Right atrium auricular region (tissue), 2 donors: ENCODE data around the gene CATSPER3. TPM values are rescaled to one million over a fixed set of nuclear protein-coding genes. Genes with fewer than 3 reads are reported as not detected.

ENCODE experiments used
- DNase-seq: peaks from one replicate; pipeline ENCODE4 v3.0.0-alpha.2; 2019; ENCODE audit warnings: low spot score
- H3K27ac ChIP-seq, 2 donors: fragments of 200-600 bp; sonication (generic); 1 replicate in 1 of 2; 2 replicates in 1 of 2; pipeline ENCODE4 v1.5.1; 2016 to 2019
- H3K27me3 ChIP-seq, 2 donors: fragments of 200-600 bp; sonication (generic); one replicate each; pipeline versions ENCODE4 v1.5.1 to v1.6.0; 2017 to 2019
- H3K36me3 ChIP-seq: fragments of 200-600 bp; sonication (generic); one replicate; pipeline ENCODE4 v1.5.1; 2016
- H3K4me1 ChIP-seq, 2 donors: fragments of 200-600 bp; sonication (generic); one replicate each; pipeline versions ENCODE4 v1.5.1 to v1.6.0; 2017 to 2019
- H3K4me3 ChIP-seq, 2 donors: fragments of 200-600 bp; sonication (generic); 1 replicate in 1 of 2; 2 replicates in 1 of 2; pipeline ENCODE4 v1.5.1; 2017 to 2019; ENCODE audit warnings: mild to moderate bottlenecking in 1 of 2, moderate library complexity in 1 of 2
- H3K9me3 ChIP-seq, 2 donors: fragments of 200-600 bp; sonication (generic); one replicate each; pipeline ENCODE4 v1.5.1; 2019
- microRNA counts, 2 donors: library from miRNA; unstranded; fragments of <30 nt; microRNA quantifications; one replicate each; lab custom pipeline; 2016 to 2017
- microRNA-seq, 2 donors: library from miRNA; unstranded; fragments of <30 nt; microRNA quantifications; one replicate each; pipeline ENCODE4, GENCODE V29; 2016 to 2017; ENCODE audit warnings: borderline number of aligned reads in 2 of 2, borderline replicate concordance in 1 of 2
- total RNA-seq, 2 donors: library from RNA; depleted of rRNA; stranded (reverse); fragments of >200 nt; gene quantifications; one replicate each; pipeline ENCODE4 v1.1.0, GENCODE V29; 2016
- TF ChIP-seq, protein P1 (sequence below), 2 donors: fragments of 200-600 bp; sonication (generic); IDR thresholded peaks; one replicate each; pipeline ENCODE4 v1.5.1; 2019; ENCODE audit warnings: antibody characterized with exemption in 2 of 2

CATSPER3 gene
- total RNA-seq, 2 donors from 2014 or later, result 0.39 to 0.44 TPM

DNA sequence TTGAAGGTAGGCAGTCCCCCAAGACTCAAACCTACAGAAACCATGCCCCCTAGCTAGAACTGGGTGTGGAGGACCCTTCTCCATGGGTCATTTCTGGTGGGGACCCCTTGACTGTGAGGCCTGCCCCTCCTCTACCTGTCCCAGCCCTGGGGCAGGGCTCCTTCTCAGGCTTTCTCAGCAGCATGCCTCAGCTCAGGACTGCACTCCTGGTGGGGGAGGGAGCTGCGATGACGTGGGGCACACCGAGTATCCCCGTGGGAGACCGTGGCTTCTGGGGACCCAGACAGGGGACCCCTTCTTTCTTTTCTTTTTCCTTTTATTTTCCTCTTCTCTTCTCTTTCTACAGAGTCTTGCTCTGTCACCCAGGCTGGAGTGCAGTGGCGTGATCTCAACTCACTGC is 93.3 kb downstream of the CATSPER3 start:
- TF ChIP-seq, protein P1, sequence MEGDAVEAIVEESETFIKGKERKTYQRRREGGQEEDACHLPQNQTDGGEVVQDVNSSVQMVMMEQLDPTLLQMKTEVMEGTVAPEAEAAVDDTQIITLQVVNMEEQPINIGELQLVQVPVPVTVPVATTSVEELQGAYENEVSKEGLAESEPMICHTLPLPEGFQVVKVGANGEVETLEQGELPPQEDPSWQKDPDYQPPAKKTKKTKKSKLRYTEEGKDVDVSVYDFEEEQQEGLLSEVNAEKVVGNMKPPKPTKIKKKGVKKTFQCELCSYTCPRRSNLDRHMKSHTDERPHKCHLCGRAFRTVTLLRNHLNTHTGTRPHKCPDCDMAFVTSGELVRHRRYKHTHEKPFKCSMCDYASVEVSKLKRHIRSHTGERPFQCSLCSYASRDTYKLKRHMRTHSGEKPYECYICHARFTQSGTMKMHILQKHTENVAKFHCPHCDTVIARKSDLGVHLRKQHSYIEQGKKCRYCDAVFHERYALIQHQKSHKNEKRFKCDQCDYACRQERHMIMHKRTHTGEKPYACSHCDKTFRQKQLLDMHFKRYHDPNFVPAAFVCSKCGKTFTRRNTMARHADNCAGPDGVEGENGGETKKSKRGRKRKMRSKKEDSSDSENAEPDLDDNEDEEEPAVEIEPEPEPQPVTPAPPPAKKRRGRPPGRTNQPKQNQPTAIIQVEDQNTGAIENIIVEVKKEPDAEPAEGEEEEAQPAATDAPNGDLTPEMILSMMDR (IDR thresholded peaks at IDR 0.05), result no peak
- no peak for DNase-seq
- H3K4me3 ChIP-seq, result no peak overlapping the region
- H3K27me3 ChIP-seq, result no peaks in the 10 kb centered on the region
- no peaks in the 10 kb centered on the region for H3K9me3 ChIP-seq
- no peaks in the 10 kb centered on the region for H3K36me3 ChIP-seq
- H3K27ac ChIP-seq, result no peak overlapping the region
- peaks cover 0 to 1% of the 10 kb centered on the region in 2 donors for H3K4me1 ChIP-seq

MicroRNAs encoded within 50 kb of the gene (microRNA counts, 767-probe panel; counts per million panel counts)
- microRNA hsa-miR-4461 (lab: Ali Mortazavi, UCI), result 0 to 1,333 counts per million in 2 donors

Small RNAs within 50 kb of the gene (microRNA-seq; reads per million reads assigned to microRNA genes)
- gene MIR4461, result 0 reads per million in 2 donors

Other genes with a start within 250 kb of the CATSPER3 start
- gene CAMLG, start 229.4 kb upstream of the CATSPER3 start, total RNA-seq, result 10 to 100 TPM; 18.2 to 21.9 TPM
- 10 to 100 TPM; 12.2 to 13.4 TPM for gene DDX46, start 209.1 kb upstream of the CATSPER3 start, total RNA-seq
- gene C5orf24, start 121.9 kb upstream of the CATSPER3 start, total RNA-seq, result 10 to 100 TPM; 33.7 to 34.9 TPM
- gene TXNDC15, start 93.5 kb upstream of the CATSPER3 start, total RNA-seq, result 10 to 100 TPM; 65.6 to 98.1 TPM
- 10 to 100 TPM; 10.9 to 19.1 TPM for gene PCBD2, start 62.8 kb upstream of the CATSPER3 start, total RNA-seq
- gene PITX1, start 66.3 kb downstream of the CATSPER3 start, total RNA-seq, result not detected